NCI-H1930 (cell line): ENCODE measurements around the gene RAC3.
A peak's percentile ranks its signal among the peaks of the same experiment; 100 is the strongest.

Source experiments
- DNase-seq, 2 experiments: peaks; one replicate each; lab custom pipeline; 2025; lab: John Stamatoyannopoulos, UW

RAC3 gene

DNA sequence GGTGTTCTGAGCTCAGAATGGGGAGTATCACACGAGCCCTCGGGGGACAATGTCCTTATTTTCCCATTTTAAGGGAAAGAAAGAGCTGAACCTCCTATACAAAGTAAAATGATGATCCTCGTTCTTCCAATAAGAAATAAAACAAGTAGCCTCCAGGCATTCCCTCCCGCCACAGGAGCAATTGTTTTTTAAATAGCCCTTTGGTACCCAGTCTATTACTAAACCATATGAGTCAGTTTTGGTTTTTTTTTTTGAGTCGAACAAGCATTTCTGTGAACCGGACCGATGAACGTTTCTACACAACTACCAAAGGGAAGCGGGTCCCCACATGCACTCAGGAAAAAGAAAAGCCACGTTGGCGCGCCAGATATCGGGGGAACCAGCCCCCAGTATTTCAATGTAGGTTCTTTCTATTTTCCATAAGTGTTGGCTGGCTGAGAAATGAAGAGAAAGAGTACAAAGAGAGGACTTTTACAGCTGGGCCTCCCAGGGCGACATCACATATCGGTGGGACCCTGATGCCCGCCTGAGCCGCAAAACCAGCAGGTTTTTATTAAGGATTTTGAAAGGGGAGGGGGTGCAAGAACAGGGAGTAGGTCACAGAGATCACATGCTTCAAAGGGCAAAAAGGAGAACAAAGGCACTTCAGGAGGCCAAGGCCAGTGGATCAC is 9.8 kb downstream of the RAC3 start:
- DNase-seq: no peak

DNA sequence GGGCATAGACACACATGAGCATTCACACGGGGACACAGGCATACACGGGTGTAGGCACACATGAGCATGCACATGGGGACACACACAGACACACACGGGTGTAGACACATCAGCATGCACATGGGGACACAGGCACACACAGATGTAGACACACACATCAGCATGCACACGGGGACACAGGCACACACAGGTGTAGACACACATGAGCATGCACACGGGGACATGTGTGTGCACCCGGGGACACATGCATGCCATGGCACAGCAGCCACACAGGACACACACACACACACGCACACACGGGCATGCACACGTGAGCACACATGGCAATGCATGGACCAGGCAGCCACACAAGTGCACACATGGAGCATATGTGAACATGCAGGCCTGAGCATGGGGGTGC is 11.2 kb downstream of the RAC3 start:
- no peak for DNase-seq

DNA sequence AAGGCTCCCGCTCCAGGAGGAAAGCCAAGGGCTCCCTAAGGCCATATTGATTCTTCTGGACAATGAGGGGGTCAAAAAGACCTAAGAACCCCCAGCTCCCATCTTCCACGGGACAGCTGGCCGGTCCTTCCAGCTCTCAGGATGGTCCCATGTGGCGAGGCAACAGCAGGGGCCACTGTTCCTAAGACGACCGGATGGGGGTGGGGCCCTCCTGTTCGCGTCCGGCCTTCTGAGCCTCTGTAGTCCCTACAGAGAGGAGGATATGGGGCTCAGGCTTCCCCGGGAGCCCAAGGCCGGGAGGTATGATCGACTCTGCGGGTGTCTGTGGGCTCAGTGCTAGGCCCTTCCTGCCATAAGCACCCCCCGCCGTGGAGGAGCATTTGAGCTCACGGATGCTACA is 12.0 kb downstream of the RAC3 start:
- no peak for DNase-seq

DNA sequence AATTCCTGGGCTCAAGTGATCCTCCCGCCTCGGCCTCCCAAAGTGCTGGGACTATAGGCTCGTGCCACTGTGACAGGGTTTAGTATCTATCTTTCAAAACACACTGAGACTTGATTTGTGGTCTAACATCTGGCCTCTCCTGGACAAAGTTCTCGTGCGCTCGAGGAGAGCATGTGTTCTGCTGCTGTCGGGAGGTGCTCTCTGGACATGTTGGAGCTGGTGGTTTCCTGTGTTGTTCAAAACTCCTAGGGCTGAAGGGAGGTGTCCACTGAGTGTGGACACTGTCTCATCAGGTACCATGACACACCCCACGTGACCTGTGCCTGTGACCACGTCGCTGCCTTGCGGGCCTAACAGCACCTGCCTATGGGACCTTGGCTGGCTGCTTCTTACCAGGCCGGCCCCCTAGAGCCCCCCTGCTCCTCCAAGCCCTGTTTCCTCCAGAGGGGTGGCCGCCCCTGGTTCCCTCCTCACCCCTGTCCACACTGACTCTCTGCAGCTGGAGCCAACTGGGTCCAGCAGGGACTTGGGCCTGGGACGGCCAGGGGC is 14.5 kb downstream of the RAC3 start:
- no peak for DNase-seq

DNA sequence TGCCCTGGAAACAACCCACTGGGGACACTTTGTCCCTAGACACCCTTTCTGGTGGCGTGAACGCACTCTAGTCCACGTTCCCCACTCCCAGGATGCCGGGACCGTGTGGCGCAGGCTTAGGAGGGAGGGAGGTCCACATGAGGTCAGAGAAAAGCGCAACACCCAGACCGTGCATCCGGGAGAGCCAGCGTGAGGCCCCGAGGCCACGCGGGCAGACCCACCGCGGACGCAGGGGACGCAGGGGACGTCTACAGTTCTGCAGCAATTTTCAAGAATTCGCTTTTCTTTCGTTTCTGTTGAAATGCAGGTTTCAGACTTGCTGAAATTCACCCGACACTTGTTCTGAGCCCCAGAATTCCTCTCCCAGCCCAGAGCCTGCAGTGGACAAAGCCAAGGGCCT is 15.4 kb downstream of the RAC3 start:
- DNase-seq: no peak

DNA sequence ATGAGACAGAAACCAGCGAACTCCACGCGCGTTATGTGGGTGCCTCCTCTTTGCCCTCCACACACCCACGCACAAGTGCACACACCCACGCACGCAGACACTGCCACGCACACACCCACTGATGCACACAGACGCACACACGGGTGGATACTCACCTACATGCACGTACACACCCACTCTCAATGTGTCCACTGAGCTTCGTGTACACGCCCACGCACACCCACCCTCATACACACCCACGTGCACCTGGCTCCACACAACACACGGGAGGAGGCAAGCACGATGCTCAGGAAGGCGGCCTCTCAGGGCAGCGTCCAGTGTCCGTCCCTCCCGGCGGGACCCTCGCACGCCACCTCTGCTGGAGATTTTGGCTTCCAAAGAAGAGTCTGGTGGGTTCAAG is 15.9 kb downstream of the RAC3 start:
- no peak for DNase-seq

DNA sequence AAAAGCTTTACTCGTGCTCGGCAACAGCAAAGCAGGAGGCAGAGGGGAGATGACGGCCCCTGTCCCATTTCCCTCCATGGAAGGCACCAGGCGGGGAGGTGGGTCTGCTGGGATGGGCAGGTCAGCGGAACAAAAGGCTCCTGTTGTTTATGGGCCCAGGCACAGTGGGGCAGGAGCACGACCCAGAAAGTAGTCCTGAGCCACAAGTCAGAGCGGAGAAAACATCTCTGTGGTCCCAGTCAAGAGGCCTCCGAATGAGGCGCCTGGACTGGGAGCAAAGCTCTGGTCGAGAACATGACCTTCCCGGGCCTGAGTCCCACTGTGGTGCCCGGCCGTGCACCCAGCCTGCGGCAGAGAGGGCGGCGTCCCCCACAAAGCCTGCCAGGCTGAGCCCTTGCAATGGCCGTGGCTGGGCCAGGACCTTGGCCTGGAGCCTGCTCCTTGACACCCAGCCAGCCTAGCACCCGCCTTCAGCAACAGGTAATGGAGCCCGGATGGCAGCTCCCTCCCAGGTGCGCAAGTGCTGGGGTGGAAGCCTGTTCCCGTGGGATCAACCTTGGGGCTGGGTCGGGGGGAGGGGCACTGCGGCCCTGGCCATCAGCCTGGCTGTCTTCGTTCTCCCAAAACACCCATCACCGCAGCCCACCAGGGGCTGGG is 16.6 kb downstream of the RAC3 start:
- DNase-seq: no peak

DNA sequence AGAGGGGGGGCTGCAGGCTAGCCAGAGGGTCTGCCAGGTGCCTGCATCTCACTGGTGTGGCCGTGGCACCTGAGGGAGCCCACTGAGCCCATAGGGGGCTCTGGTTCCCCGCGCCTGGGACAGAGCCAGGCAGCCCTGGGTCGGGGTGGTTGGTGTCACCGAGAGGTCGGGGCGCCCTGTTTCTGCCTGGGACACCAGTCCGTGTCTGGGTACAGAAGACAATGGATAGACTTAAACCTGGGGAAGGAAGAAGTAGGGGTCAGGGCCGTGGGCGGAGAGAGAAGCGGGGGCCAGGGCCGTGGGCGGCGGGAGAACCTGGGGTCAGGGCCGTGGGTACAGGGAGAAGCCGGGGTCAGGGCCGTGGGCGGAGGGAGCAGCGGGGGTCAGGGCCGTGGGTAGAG is 17.1 kb downstream of the RAC3 start:
- no peak for DNase-seq

DNA sequence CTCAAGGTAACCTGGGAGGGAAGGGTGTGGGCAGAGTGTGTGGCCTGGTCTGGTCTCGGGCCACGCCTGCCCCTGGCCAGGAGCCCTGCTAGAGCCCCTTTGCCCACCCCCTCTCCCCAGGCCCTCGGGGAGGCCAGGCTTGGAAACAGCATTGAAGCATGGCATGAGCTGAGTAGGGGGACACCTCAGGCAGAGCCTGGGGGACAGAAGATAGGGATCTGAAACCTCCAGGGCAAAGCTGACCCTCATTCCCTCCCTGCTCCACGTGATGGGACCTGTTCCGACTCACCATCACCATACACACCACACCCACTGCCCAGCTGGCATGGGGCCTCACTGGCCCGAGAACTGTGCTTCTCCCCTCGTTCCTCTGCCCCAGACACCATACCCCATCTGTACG is 17.6 kb downstream of the RAC3 start:
- no peak for DNase-seq

DNA sequence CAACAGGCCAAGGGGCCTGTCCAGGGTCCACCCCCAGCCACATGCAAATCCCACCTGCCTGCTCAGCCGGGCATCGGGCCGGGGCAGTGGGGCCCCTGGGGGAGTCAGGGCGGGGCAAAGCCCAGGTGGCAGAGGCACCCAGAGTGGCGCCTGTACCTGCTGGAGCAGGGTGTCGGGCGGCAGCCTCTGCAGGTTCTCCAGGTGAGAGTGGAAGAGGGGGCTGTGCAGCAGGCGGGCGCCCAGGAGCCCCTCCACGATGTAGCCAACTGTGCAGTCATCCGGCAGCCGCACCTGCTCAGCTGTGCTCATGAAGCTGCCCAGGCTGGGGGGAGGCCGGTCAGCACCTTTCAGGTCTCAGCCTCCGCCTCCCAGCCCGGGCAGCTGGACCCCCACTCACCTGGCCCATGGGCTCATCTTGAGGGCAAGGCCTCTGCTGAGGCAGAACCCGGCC is 18.1 kb downstream of the RAC3 start:
- no peak for DNase-seq

DNA sequence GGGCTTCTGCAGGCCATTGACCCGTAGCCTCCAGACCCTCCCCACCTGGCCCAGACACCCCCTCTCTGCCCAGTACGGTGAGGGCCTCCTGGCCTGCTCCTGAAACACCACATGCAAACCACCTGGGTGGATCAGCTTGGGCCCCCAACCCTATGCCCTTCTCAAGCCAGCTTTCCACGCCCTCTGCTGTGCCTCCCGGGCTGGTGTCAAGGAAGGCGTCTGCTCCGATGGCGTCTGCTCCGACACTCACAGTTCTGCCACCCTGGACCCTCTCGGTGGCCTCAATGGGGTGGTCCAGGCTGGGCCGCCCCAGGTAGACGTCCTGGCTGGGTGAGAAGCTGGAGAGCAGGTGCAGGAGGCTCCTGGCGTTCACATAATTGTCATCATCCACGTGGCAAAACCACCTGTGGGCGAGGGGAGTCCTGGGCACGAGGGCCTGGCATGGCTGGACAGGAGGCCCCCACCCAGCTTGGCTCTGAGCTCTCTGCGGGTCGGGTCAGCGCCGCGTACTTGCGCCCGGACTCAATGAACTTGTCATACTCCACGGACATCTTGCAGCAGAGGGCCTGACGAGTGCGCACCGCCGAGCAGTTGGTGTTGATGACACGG is 18.8 kb downstream of the RAC3 start:
- no peak for DNase-seq

DNA sequence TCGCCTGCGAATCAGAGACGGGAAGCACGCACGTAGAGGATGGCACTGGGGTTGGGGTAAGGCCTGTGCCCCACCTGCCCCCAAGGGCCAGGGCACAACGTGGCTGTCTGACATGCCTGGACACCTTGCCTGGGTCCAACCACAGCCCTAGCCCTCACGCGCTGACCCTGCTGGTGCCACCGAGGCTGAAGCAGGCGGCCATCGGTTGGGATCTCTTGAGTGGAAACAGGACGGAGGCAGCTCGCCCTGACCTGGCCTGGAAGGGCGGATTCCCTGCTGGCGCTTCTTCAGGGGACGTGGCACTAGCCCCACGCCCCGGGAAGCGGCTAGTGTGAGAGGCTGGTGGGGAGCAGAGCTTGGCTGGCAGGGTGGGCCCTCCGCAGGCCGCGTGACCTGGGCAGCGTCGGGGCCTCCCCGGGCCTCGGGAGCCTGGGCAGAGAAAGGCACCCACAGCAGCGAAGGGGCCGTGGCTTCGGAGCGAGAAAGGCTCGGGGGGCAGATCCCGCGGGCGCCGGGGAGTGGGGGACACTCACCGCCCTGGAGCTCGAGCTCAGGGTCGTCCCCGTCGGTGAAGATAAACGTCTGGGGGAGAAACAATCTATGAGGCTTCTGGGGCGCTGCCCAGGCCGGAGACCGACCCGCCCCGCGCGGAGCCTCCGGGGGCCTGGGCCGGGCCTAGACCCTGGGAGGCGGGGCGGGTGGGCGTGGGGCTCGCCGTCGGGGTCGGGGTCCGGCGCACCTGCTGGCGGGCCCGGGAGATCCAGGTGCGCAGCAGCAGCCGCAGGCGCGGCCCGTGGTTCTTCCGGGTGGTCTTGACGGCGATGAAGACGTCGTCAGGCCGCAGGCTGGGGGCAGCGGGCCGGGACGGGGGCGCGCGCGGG is 19.5 kb downstream of the RAC3 start:
- no peak for DNase-seq

DNA sequence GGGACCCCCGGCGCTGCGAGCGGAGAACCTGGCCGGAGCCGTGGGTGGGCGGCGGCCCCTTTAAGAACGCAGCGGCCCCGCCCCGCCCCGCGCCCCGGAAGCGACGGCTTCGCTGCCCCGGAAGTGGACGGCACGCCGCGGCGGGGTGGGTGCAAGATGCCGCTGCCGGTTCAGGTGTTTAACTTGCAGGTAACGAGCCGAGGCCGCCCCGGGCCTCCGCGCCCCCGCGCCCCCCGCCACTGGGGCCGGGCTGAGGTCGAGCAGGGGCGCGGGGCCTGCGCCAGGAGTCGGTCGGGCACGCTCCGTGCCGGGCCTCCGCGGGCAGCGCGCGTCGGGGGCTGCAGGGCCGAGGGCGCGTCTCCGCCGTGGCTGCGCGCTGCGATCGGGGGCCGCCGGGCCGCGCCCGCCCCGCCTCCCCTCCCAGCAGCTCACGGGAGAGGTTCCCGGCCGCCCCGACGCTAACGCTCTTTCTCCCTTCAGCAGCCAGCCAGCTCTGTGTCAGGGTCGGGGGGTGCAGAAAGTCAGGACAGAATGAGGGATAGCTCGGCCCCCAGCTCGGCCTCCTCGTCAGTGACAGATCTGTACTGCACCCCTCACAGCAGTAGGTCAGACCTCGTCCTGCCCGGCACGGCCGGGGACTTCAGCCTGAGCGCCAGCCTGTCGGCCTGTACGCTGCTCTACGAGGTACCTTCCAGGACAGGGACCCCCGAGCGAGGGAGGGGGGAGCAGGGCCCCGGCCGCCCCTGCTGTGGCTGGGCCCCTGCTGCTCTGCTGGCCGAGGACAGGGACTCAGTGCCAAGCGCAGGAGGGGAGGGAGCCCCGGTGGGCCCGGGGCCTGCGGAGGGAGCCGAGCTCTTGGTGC is 20.5 kb downstream of the RAC3 start, which contains the start of the genes GPS1 and RFNG:
GPS1 (plus strand) TSS at position 123 of the 862 bp plus-strand sequence; CDS start at position 157, 34 bp downstream.
RFNG (minus strand) TSS at position 36 of the 862 bp plus-strand sequence. CDS start 45 bp downstream, outside the sequence.
- DNase-seq: peak; percentile 55 to 74

DNA sequence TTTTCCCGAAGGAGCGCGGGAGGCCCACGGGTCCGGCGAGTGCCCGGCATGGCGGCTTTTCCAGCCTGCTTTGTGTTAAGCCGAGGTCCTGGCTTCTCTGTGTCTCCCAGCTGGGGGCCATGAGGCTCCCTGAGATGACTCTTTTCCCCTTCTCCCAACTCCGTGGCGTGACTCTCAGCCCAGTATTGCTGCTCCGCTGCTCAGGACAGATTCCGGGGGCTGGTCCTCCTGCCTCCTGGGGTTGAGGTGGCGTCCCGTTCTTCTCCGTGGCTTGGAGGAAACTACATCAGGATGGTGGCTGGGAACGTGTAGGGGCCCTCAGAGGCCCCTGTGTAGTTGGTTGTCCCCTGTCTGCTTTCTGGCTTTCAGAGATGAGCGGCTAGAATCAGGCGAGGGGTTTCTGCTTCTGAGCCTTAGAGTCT is 21.2 kb downstream of the RAC3 start:
- DNase-seq: no peak

DNA sequence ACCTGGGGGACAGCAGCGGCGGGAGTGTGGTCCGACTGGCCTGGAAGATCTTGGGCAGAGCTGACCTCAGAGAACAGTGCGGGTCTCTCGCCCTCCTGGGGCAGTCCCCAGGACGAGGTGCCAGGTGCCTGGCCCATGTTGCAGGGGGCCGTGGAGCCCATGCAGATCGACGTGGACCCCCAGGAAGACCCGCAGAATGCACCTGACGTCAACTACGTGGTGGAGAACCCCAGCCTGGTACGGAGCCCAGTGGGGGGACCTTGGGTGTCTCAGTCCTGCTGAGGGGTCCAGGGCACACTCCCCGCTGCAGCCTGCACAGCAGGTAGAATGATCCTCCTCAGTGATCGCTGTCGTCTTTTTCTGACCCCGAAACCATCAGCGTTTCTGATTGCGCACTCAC is 21.7 kb downstream of the RAC3 start:
- DNase-seq: no peak

DNA sequence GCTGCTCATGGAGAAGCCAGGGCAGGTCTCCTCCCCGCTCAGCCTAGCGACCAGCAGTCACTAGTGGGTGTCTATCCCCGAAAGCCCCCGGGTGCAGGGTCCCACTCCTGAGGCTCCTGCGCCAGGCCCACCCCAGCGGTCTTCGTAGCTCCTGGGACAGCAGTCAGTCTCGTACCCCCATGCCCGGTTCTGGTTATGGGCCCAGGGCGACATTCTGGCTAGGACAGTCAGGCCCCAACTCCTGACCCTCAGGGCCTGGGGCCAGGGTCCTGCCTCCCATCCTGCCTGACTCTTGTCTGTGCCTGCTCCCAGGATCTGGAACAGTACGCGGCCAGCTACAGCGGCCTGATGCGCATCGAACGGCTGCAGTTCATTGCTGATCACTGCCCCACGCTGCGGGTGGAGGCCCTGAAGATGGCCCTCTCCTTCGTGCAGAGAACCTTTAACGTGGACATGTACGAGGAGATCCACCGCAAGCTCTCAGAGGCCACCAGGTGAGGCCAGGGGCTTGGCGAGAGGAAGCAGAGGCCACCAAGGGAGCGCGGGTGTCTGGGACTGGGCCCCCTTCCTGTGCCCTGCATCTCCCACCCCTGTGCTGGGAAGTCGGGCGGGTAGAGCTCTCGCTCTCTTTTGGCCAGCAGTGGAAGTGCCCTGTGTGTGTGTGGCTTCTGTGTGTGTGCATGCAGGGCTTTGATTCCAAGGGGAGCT is 22.2 kb downstream of the RAC3 start:
- no peak for DNase-seq

DNA sequence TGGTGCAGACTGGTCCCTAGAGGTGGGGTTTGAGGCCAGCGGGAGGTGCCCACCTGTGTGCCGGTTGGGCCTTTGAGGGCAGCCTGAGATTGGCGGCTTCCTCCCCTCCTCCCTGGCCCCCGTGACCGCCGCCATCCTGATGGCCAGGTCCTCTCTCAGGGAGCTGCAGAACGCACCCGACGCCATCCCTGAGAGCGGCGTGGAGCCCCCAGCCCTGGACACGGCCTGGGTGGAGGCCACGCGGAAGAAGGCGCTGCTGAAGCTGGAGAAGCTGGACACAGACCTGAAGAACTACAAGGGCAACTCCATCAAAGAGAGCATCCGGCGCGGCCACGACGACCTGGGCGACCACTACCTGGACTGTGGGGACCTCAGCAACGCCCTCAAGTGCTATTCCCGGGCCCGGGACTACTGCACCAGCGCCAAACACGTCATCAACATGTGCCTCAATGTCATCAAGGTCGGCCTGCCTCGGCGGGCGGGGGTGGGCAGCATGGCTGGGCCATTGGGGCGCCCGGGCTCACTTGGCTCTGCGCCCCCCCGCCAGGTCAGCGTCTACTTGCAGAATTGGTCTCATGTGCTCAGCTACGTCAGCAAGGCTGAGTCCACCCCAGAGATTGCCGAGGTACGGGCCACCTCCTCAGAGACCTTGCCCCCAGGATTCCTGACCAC is 23.0 kb downstream of the RAC3 start:
- no peak for DNase-seq

DNA sequence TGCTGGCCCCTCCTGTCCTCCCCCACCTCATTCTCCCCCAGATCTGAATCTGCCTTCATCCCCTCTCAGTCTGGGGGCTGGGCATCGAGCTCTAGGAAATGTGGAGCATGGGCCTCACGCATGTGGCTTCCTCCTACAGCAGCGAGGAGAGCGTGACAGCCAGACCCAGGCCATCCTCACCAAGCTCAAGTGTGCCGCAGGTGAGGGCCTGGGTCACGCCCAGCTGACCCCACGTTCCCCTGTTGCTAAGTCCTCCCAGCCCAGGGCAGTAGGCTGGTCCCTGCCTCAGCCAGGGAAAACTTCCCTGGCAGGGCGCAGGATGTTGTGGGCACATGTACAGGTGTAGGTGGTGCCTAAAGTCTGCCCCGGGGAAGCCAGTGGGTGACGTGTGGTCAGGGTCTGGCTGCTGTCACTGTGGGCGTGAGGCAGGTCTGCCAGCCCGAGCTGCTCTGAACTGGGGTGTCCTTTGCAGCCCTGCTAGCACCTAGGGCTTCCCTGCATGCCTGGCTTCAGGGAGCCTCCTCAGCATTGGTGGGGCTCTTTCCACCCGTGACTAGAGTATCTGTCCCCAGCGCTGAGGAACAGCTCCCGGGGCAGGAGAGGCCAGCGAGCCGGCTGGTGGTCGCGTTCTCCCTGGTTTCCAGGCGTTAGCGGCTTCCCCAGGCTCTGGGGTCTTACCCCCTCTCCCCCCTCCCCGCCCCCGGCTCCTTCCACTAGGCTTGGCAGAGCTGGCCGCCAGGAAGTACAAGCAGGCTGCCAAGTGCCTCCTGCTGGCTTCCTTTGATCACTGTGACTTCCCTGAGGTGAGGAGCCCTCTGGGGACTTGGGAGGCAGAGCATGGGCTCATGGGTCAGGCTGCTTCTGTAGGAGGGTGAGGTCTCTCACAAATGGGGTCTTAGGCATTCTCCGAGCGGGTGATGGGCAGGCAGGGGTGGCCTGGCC is 23.8 kb downstream of the RAC3 start:
- DNase-seq: no peak
